Progenitor cell of endocrine pancreas (in vitro differentiated cells): ENCODE results near the gene ARSD. TPM values are rescaled to one million over a fixed set of nuclear protein-coding genes. Genes with fewer than 3 reads are reported as not detected.
"Not testable (repeated sequence)": the region's sequence is repeated elsewhere in the genome, so short reads cannot be mapped to it uniquely, and the experiment has no call there.

Experiments used
- DNase-seq: peaks from one replicate; pipeline ENCODE4 v3.0.0; 2021; ENCODE audit warnings: low spot score; ENCODE audit not compliant: unreplicated experiment
- H3K27ac Mint-ChIP-seq: 2 replicates; pipeline ENCODE4 v1.8.0; 2021; ENCODE audit warnings: mild to moderate bottlenecking, moderate library complexity, mixed read lengths
- H3K27me3 Mint-ChIP-seq: 2 replicates; pipeline ENCODE4 v1.8.0; 2021; ENCODE audit warnings: mixed read lengths
- H3K36me3 Mint-ChIP-seq: 2 replicates; pipeline ENCODE4 v1.8.0; 2022; ENCODE audit warnings: mixed read lengths; ENCODE audit not compliant: insufficient read depth
- H3K4me1 Mint-ChIP-seq: 2 replicates; pipeline ENCODE4 v1.8.0; 2021; ENCODE audit warnings: low read depth, mixed read lengths
- H3K4me3 Mint-ChIP-seq: 2 replicates; pipeline ENCODE4 v1.8.0; 2021; ENCODE audit warnings: low read depth, mild to moderate bottlenecking, moderate library complexity, mixed read lengths
- H3K9me3 Mint-ChIP-seq: 2 replicates; pipeline ENCODE4 v1.8.0; 2021; ENCODE audit warnings: low read depth, mixed read lengths
- CTCF ChIP-seq: fragments of 200-600 bp; sonication (generic); IDR thresholded peaks from one replicate; pipeline ENCODE4 v1.5.0; 2021; ENCODE audit warnings: antibody characterized with exemption, mild to moderate bottlenecking; ENCODE audit not compliant: unreplicated experiment
- total RNA-seq: library from RNA; stranded (reverse); gene quantifications from 2 replicates; pipeline ENCODE4 v1.2.1, GENCODE V29; 2021

ARSD gene
- total RNA-seq, 1 donor from 2014 or later, result 76.8 TPM

GRCh38 chrX:2967998-2968909 is 39.1 kb upstream of the ARSD start:
- DNase-seq, result no peak
- Mint-ChIP-seq H3K27me3 (no peaks in the 10 kb centered on the region), H3K9me3 (peaks cover 3% of the 10 kb centered on the region), H3K4me3 (no peak overlapping the region), H3K36me3 (no peaks in the 10 kb centered on the region), H3K27ac (peak overlapping the region; percentile 83), H3K4me1 (peaks cover 20% of the 10 kb centered on the region)
- TF ChIP-seq CTCF, result no peak

GRCh38 chrX:2967584-2967983 is 38.4 kb upstream of the ARSD start:
- DNase-seq, result no peak
- no peak overlapping the region for H3K4me3 Mint-ChIP-seq
- H3K27ac Mint-ChIP-seq, result no peak overlapping the region
- no peaks in the 10 kb centered on the region for H3K36me3 Mint-ChIP-seq
- peaks cover 26% of the 10 kb centered on the region for H3K4me1 Mint-ChIP-seq
- H3K27me3 Mint-ChIP-seq, result no peaks in the 10 kb centered on the region
- peaks cover 3% of the 10 kb centered on the region for H3K9me3 Mint-ChIP-seq
- TF ChIP-seq CTCF, result no peak

- DNase-seq, result no peak
- Mint-ChIP-seq H3K4me1 (peaks cover 30% of the 10 kb centered on the region), H3K27me3 (no peaks in the 10 kb centered on the region), H3K9me3 (peaks cover 3% of the 10 kb centered on the region), H3K4me3 (no peak overlapping the region), H3K36me3 (no peaks in the 10 kb centered on the region), H3K27ac (no peak overlapping the region)
- no peak for TF ChIP-seq CTCF
These were observed 37.9 kb upstream of the ARSD start for GRCh38 chrX:2967012-2967411.

- H3K4me3 Mint-ChIP-seq, result no peak overlapping the region
- peak overlapping the region; percentile 85 for H3K27ac Mint-ChIP-seq
- no peak for TF ChIP-seq CTCF
- H3K4me1 Mint-ChIP-seq, result peaks cover 38% of the 10 kb centered on the region
- H3K27me3 Mint-ChIP-seq, result no peaks in the 10 kb centered on the region
- DNase-seq, result no peak
- no peaks in the 10 kb centered on the region for H3K36me3 Mint-ChIP-seq
- H3K9me3 Mint-ChIP-seq, result peaks cover 3% of the 10 kb centered on the region
These were observed 36.8 kb upstream of the ARSD start for GRCh38 chrX:2965965-2966364.

- Mint-ChIP-seq H3K4me3 (peak overlapping the region; percentile 76), H3K36me3 (peaks cover 11% of the 10 kb centered on the region), H3K27ac (peak overlapping the region; percentile 100), H3K4me1 (peaks cover 45% of the 10 kb centered on the region)
- not testable (repeated sequence) for DNase-seq, H3K27me3 Mint-ChIP-seq, H3K9me3 Mint-ChIP-seq
These were observed 35.1 kb upstream of the ARSD start for GRCh38 chrX:2963992-2964794.

- peaks cover 41% of the 10 kb centered on the region for H3K4me1 Mint-ChIP-seq
- H3K36me3 Mint-ChIP-seq, result peaks cover 17% of the 10 kb centered on the region
- peak overlapping the region; percentile 100 for H3K27ac Mint-ChIP-seq
- DNase-seq, H3K9me3 Mint-ChIP-seq, H3K27me3 Mint-ChIP-seq: not testable (repeated sequence)
- H3K4me3 Mint-ChIP-seq, result peak overlapping the region; percentile 76
These were observed 34.3 kb upstream of the ARSD start for GRCh38 chrX:2963449-2963848.
